ENCODE data around the gene ADAT1. TPM values are rescaled to one million over a fixed set of nuclear protein-coding genes. Genes with fewer than 3 reads are reported as not detected.

ADAT1 gene
- total RNA-seq, 3 donors from 2014 or later (not counting 1 experiment from before 2014, with no cell fraction given), result 63.5 to 65.2 (median 64.8) TPM

DNA sequence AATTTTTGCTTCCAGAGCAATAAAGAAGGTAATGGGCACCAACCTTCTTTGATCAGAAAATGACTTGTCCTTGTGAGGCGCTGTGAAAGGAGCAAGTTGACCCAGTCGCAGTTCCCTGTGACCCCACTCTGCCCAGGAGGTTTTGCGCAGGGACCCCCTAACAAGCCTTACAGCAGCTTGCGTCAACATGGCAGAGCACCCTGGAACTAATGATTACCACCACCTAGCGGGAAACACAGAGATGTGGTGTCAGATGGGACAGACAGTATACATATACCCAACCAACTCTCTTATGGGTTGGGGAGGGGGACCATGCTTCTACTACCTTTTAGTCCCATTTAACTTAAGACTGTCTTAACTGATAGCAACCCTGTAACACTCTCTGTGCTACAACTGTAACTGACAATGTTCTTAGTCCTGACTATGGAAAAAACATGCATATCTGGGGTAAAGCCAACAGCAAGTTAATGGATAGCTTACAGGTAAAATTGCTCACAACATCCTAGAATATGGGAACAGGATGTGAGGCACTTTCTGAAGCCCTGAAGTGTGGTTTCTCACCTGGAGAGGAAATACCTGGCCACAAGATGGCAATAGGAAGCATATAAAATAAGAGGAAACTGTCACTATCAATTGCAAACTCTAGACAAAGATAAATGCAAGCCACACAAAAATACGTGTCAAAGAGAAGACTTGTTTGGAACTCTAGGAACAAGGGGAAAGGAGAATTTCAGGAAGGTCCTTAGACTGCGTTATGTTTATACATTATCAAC is 21.3 kb upstream of the ADAT1 start:
- H3K27ac ChIP-seq (ENCODE audit: low read length), result no peak overlapping the region
- H3K4me3 ChIP-seq (ENCODE audit: low read length), result no peak overlapping the region
- peak overlapping the region; percentile 71 for H3K4me3 Mint-ChIP-seq
- peaks cover 28% of the 10 kb centered on the region for H3K4me1 ChIP-seq (ENCODE audit: control insufficient read depth, insufficient read depth, low read length)
- H3K9me3 Mint-ChIP-seq, result no peaks in the 10 kb centered on the region
- 91% methylated on average over 5 of the region's 7 CpGs for WGBS (ENCODE audit: insufficient coverage)
- ATAC-seq (no peak), DNase-seq (peak in 1 of 2 donors; percentile 76)
- TF ChIP-seq, protein P1, sequence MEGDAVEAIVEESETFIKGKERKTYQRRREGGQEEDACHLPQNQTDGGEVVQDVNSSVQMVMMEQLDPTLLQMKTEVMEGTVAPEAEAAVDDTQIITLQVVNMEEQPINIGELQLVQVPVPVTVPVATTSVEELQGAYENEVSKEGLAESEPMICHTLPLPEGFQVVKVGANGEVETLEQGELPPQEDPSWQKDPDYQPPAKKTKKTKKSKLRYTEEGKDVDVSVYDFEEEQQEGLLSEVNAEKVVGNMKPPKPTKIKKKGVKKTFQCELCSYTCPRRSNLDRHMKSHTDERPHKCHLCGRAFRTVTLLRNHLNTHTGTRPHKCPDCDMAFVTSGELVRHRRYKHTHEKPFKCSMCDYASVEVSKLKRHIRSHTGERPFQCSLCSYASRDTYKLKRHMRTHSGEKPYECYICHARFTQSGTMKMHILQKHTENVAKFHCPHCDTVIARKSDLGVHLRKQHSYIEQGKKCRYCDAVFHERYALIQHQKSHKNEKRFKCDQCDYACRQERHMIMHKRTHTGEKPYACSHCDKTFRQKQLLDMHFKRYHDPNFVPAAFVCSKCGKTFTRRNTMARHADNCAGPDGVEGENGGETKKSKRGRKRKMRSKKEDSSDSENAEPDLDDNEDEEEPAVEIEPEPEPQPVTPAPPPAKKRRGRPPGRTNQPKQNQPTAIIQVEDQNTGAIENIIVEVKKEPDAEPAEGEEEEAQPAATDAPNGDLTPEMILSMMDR (IDR thresholded peaks at IDR 0.05), result no peak
- H3K27me3 Mint-ChIP-seq (ENCODE audit: low read depth in 2 of 2), result no peaks in the 10 kb centered on the region
- intact Hi-C loops (cut with micrococcal nuclease), result no loop called here
- peak overlapping the region; percentile 67 to 74 for H3K27ac Mint-ChIP-seq
- no peaks in the 10 kb centered on the region for H3K27me3 ChIP-seq (ENCODE audit: control insufficient read depth, insufficient read depth, low read length)
- H3K36me3 Mint-ChIP-seq, result peaks cover 7% of the 10 kb centered on the region
- peaks cover 35 to 36% of the 10 kb centered on the region in 2 donors for H3K4me1 Mint-ChIP-seq
- no peaks in the 10 kb centered on the region for H3K9me3 ChIP-seq (ENCODE audit: control insufficient read depth, insufficient read depth, low read length)
- peaks cover 40% of the 10 kb centered on the region for H3K36me3 ChIP-seq (ENCODE audit: control insufficient read depth, insufficient read depth, low read length)

DNA sequence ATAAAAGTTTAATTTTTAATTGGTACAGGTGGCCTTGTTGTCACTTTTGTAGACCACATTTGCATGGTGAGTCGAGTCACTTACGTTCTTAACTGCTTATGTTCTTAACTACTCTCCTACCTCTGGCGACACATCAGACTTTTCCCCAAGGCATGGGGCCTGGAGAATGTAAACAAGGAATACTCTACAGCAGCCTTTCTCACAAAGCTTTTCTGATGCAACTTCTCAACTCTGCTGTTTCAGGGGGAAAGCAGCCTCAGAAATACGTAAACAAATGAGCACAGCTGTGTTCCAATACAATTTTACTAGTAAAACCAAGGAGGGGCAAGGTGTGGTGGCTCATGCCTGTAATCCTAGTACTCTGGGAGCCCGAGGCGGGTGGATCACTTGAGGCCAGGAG is 17.5 kb upstream of the ADAT1 start:
- H3K9me3 Mint-ChIP-seq, result no peaks in the 10 kb centered on the region
- TF ChIP-seq, protein P1 (IDR thresholded peaks at IDR 0.05), result no peak
- DNase-seq, result no peak
- Histone ChIP-seq H3K9me3 (ENCODE audit: control insufficient read depth, insufficient read depth, low read length) (no peaks in the 10 kb centered on the region), H3K27me3 (ENCODE audit: control insufficient read depth, insufficient read depth, low read length) (no peaks in the 10 kb centered on the region), H3K36me3 (ENCODE audit: control insufficient read depth, insufficient read depth, low read length) (peaks cover 68% of the 10 kb centered on the region), H3K4me3 (ENCODE audit: low read length) (no peak overlapping the region), H3K27ac (ENCODE audit: low read length) (no peak overlapping the region), H3K4me1 (ENCODE audit: control insufficient read depth, insufficient read depth, low read length) (peaks cover 18% of the 10 kb centered on the region)
- H3K36me3 Mint-ChIP-seq, result peaks cover 16% of the 10 kb centered on the region
- WGBS (ENCODE audit: insufficient coverage), result 99% methylated on average over 6 of the region's 6 CpGs
- H3K4me3 Mint-ChIP-seq, result no peak overlapping the region
- peaks cover 20 to 26% of the 10 kb centered on the region in 2 donors for H3K4me1 Mint-ChIP-seq
- no peak for ATAC-seq
- intact Hi-C loops (cut with micrococcal nuclease), result no loop called here
- H3K27me3 Mint-ChIP-seq (ENCODE audit: low read depth in 2 of 2), result no peaks in the 10 kb centered on the region
- no peak overlapping the region for H3K27ac Mint-ChIP-seq

DNA sequence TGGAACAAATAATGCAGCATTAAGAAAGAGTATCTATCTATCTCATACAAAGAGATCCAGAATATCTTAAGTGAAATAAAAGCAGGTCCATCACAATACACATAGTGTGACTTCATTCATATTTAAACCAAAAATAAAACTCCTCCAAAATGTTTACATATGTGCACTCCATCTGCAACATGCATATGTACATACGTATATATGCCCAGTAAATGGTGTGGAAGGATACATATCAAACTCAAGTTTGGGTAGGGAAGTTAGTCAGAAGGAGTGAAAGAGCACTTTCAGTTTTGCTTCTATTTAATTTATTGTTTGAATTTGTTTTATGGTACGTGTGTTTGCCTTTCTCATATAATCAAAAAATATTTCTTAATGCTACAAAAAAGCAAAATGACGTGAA is 12.0 kb upstream of the ADAT1 start:
- peaks cover 31% of the 10 kb centered on the region for H3K36me3 Mint-ChIP-seq
- DNase-seq, result no peak
- Histone ChIP-seq H3K36me3 (ENCODE audit: control insufficient read depth, insufficient read depth, low read length) (peaks cover 81% of the 10 kb centered on the region), H3K4me3 (ENCODE audit: low read length) (no peak overlapping the region), H3K27me3 (ENCODE audit: control insufficient read depth, insufficient read depth, low read length) (no peaks in the 10 kb centered on the region), H3K9me3 (ENCODE audit: control insufficient read depth, insufficient read depth, low read length) (no peaks in the 10 kb centered on the region), H3K4me1 (ENCODE audit: control insufficient read depth, insufficient read depth, low read length) (peaks cover 2% of the 10 kb centered on the region), H3K27ac (ENCODE audit: low read length) (no peak overlapping the region)
- no peak overlapping the region for H3K4me3 Mint-ChIP-seq
- ATAC-seq, result no peak
- TF ChIP-seq, protein P1 (IDR thresholded peaks at IDR 0.05), result no peak
- no peak overlapping the region for H3K27ac Mint-ChIP-seq
- intact Hi-C loops (cut with micrococcal nuclease), result no loop called here
- no peaks in the 10 kb centered on the region for H3K9me3 Mint-ChIP-seq
- WGBS (ENCODE audit: insufficient coverage), result 100% methylated on average over 1 of the region's 3 CpGs
- H3K27me3 Mint-ChIP-seq (ENCODE audit: low read depth in 2 of 2), result no peaks in the 10 kb centered on the region
- peaks cover 0 to 5% of the 10 kb centered on the region in 2 donors for H3K4me1 Mint-ChIP-seq
